CD14-positive monocyte (primary cell): ENCODE results near the gene SYTL1. TPM values are rescaled to one million over a fixed set of nuclear protein-coding genes. Genes with fewer than 3 reads are reported as not detected.
A peak's percentile ranks its signal among the peaks of the same experiment; 100 is the strongest.

Source experiments
- DNase-seq, 3 donors: peaks; one replicate each; pipeline ENCODE4 v3.0.0-alpha.2; 2011 to 2022
- H2AFZ ChIP-seq: 2 replicates; pipeline ENCODE4 v1.6.0; 2012; ENCODE audit warnings: mild to moderate bottlenecking, low read depth, low read length, inconsistent platforms; ENCODE audit not compliant: insufficient read depth, poor library complexity, severe bottlenecking
- H3K27ac ChIP-seq, 2 donors: 1 replicate in 1 of 2; 2 replicates in 1 of 2; pipeline ENCODE4 v1.5.1; 2012 to 2013; ENCODE audit warnings: low read length in 2 of 2, control low read depth in 1 of 2, inconsistent platforms in 1 of 2, low read depth in 1 of 2, mild to moderate bottlenecking in 1 of 2
- H3K27me3 ChIP-seq, 2 donors: one replicate each; pipeline versions ENCODE4 v1.6.0 to v1.6.1; 2011 to 2013; ENCODE audit warnings: low read length in 2 of 2; ENCODE audit not compliant: control insufficient read depth in 2 of 2, insufficient read depth in 2 of 2
- H3K36me3 ChIP-seq, 2 donors: replicated peaks in 1 of 2; 1 replicate in 1 of 2; 2 replicates in 1 of 2; pipeline versions ENCODE4 v1.5.1 to v1.6.1; 2012 to 2013; ENCODE audit warnings: low read length in 2 of 2, control low read depth in 1 of 2, inconsistent platforms in 1 of 2, mild to moderate bottlenecking in 1 of 2; ENCODE audit not compliant: insufficient read depth in 2 of 2, control insufficient read depth in 1 of 2
- H3K4me1 ChIP-seq, 2 donors: 1 replicate in 1 of 2; 2 replicates in 1 of 2; pipeline versions ENCODE4 v1.5.1 to v1.6.1; 2012 to 2013; ENCODE audit warnings: low read length in 2 of 2, control low read depth in 1 of 2, inconsistent platforms in 1 of 2, mild to moderate bottlenecking in 1 of 2, moderate library complexity in 1 of 2; ENCODE audit not compliant: insufficient read depth in 2 of 2, control insufficient read depth in 1 of 2
- H3K4me2 ChIP-seq: replicated peaks from 2 replicates; pipeline ENCODE3; 2012; ENCODE audit warnings: low read length, moderate library complexity, mild to moderate bottlenecking; ENCODE audit not compliant: poor library complexity, severe bottlenecking; ENCODE audit errors: extremely low read depth
- H3K4me3 ChIP-seq, 3 experiments: fragments of 200-600 bp in 1 of 3; sonication (generic) in 1 of 3; replicated peaks in 1 of 3; 1 replicate in 2 of 3; 2 replicates in 1 of 3; pipeline ENCODE4 v1.5.1; 2011 to 2013; ENCODE audit warnings: low read length in 3 of 3, mild to moderate bottlenecking in 3 of 3, control low read depth in 2 of 3, low read depth in 2 of 3, inconsistent platforms in 1 of 3, moderate library complexity in 1 of 3
- H3K79me2 ChIP-seq: 2 replicates; pipeline ENCODE4 v1.6.0; 2012; ENCODE audit warnings: mild to moderate bottlenecking, control low read depth, inconsistent platforms, low read length, moderate library complexity; ENCODE audit not compliant: insufficient read depth
- H3K9ac ChIP-seq: 2 replicates; pipeline ENCODE4 v1.6.0; 2017; ENCODE audit warnings: low read length, mild to moderate bottlenecking; ENCODE audit not compliant: insufficient read depth, poor library complexity, severe bottlenecking
- H3K9me3 ChIP-seq, 2 donors: replicated peaks in 1 of 2; 1 replicate in 1 of 2; 2 replicates in 1 of 2; pipeline versions ENCODE4 v1.5.1 to v1.6.1; 2012 to 2013; ENCODE audit warnings: low read length in 2 of 2, control low read depth in 1 of 2; ENCODE audit not compliant: control insufficient read depth in 1 of 2, insufficient read depth in 1 of 2
- H4K20me1 ChIP-seq: 2 replicates; pipeline ENCODE4 v1.6.0; 2012; ENCODE audit warnings: mild to moderate bottlenecking, low read length, control low read depth, moderate library complexity; ENCODE audit not compliant: insufficient read depth
- H3K27ac Mint-ChIP-seq, 7 donors: one replicate each; pipeline ENCODE4 v1.8.0; 2020; ENCODE audit warnings: mild to moderate bottlenecking in 7 of 7, mixed read lengths in 7 of 7, moderate library complexity in 6 of 7, inconsistent platforms in 2 of 7
- H3K27me3 Mint-ChIP-seq, 3 donors: one replicate each; pipeline ENCODE4 v1.8.0; 2021 to 2022; ENCODE audit warnings: low read depth in 3 of 3, mild to moderate bottlenecking in 3 of 3, mixed read lengths in 3 of 3, moderate library complexity in 3 of 3, inconsistent platforms in 1 of 3
- H3K36me3 Mint-ChIP-seq, 2 donors: one replicate each; pipeline ENCODE4 v1.8.0; 2020; ENCODE audit warnings: mixed read lengths in 2 of 2, inconsistent platforms in 1 of 2, mild to moderate bottlenecking in 1 of 2
- H3K4me1 Mint-ChIP-seq: one replicate; pipeline ENCODE4 v1.8.0; 2020; ENCODE audit warnings: mild to moderate bottlenecking, mixed read lengths
- H3K4me3 Mint-ChIP-seq, 2 donors: one replicate each; pipeline ENCODE4 v1.8.0; 2020; ENCODE audit warnings: mild to moderate bottlenecking in 2 of 2, mixed read lengths in 2 of 2, moderate library complexity in 1 of 2
- H3K9me3 Mint-ChIP-seq, 7 donors: one replicate each; pipeline ENCODE4 v1.8.0; 2020 to 2022; ENCODE audit warnings: mixed read lengths in 7 of 7, mild to moderate bottlenecking in 6 of 7, moderate library complexity in 6 of 7, inconsistent platforms in 2 of 7
- CTCF ChIP-seq: fragments of 200-600 bp; IDR thresholded peaks from one replicate; pipeline ENCODE4 v1.8.0; 2022; ENCODE audit warnings: antibody characterized with exemption, mild to moderate bottlenecking
- WGBS: methylation state at CpG from one replicate; pipeline ENCODE4 v1.1.5; 2013; ENCODE audit warnings: missing lambda C conversion rate; ENCODE audit not compliant: insufficient coverage; 5-methylcytosine and 5-hydroxymethylcytosine counted together
- intact Hi-C, 2 donors: fragments of 100-400 bp; cut with micrococcal nuclease; formaldehyde crosslinking; loops; one replicate each; pipeline versions ENCODE4 v1.15.0 to v1.15.1; 2023
- polyA plus RNA-seq, 3 donors: library from polyadenylated mRNA; depleted of rRNA in 1 of 3; unstranded in 2 of 3; stranded (reverse) in 1 of 3; fragments of 300-500 nt in 2 of 3; fragments of >200 nt in 1 of 3; fragmentation: Illumina TruSeq in 2 of 3; gene quantifications; 1 replicate in 2 of 3; 2 replicates in 1 of 3; pipeline ENCODE4 v1.2.3, GENCODE V29; 2012 to 2021

The SYTL1 gene
- polyA plus RNA-seq, 3 donors = 26.9 to 95.8 (median 44.6) TPM

- 86% methylated on average over 1 of the region's 4 CpGs for WGBS
- intact Hi-C loops = loop anchor here in 1 of 2 donors (5.0 to 10.0 kb wide), 2 partner anchors 41 to 294 kb away; no protein-coding TSS in a partner anchor
- no peak overlapping the region for H3K9ac ChIP-seq
Observed at GRCh38 chr1:27398405-27399149, 56.8 kb downstream of the SYTL1 start.

More at GRCh38 chr1:27398405-27399149, 56.8 kb downstream of the SYTL1 start:
- Histone ChIP-seq H3K27ac (no peak overlapping the region), H3K9me3 (no peaks in the 10 kb centered on the region), H3K4me3 (no peak overlapping the region), H4K20me1 (peaks cover 33% of the 10 kb centered on the region), H2AFZ (no peak overlapping the region), H3K4me1 (peaks cover 16% of the 10 kb centered on the region in 2 donors), H3K4me2 (no peak overlapping the region), H3K79me2 (no peaks in the 10 kb centered on the region), H3K36me3 (no peaks in the 10 kb centered on the region), H3K27me3 (no peaks in the 10 kb centered on the region)
- Mint-ChIP-seq H3K27ac (peak overlapping the region in 2 of 7 donors; percentile 8 to 31), H3K36me3 (no peaks in the 10 kb centered on the region), H3K4me1 (peaks cover 17% of the 10 kb centered on the region), H3K9me3 (no peaks in the 10 kb centered on the region), H3K27me3 (peaks cover 2 to 5% (median 3%) of the 10 kb centered on the region in 3 donors), H3K4me3 (no peak overlapping the region)
- no peak for DNase-seq
- TF ChIP-seq CTCF = no peak
